Stimulated activated CD8-positive, alpha-beta memory T cell treated with anti-CD3 and anti-CD28 coated beads, Interleukin-4, amount 100 ng/mL, for 48 hours (primary cell): ENCODE results near the gene DERL3.

Source experiments
- DNase-seq: peaks from one replicate; pipeline ENCODE4 v3.0.0-alpha.2; 2020

The DERL3 gene

DNA sequence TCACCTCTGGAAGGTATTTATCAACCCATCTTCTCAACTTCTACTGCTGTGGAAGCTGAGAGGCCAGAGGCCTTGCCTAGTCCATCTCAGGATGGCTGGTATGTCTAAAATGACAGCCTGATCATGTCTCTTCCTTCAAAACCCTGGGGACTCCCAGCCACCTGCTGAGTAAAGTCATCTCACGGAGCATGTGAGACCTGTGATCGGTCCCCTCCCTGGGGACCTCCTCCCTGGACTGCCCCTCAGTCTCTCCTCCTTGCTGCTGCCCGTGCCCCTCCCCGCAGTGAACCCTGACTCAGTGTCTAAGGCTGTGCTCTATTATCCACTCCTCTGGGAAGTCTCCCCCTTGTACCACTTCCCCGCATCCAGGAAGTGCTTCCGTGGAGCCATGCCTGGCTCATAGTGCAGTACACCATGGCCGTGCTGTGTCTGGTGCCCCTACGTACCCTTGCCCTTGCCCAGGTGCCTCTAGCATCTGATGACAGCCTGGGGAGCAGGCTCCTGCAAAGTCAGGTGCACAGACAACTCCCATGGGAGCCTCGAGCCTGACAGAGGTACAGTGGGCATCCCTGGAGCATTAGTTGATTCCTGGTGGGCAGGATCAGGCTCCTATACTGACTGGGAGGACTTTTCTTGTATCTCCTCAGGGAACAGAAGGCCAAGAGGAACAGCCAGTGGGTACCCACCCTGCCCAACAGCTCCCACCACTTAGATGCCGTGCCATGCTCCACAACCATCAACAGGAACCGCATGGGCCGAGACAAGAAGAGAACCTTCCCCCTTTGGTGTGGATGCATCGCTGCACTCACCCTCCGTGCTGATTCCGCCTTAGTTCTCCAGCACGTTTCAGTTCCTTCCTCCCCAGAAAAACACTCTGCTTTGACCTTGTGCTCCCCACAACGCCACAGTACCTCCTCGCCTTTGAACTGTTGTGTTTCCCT, 38.2 kb downstream of the DERL3 start:
- DNase-seq: no peak

DNA sequence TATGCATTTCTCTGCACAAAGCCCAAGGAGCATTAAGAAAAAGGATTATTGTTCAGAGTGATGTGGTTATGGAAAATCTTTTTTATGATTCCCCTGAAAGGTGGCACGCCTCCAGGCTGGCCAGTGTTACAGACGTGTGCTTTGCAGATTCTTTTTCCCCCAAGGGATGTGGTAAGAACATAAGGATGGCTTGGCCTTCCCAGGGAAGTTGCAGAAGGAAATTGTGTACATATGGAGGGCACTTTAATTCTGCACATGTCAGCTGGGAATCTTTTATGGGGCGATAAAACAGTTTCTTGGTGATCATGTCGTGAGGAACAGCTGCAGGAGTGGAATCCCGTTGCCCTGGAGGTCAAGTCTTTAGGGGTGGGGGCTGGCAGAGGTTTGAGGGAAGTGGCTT, 42.3 kb downstream of the DERL3 start:
- no peak for DNase-seq

DNA sequence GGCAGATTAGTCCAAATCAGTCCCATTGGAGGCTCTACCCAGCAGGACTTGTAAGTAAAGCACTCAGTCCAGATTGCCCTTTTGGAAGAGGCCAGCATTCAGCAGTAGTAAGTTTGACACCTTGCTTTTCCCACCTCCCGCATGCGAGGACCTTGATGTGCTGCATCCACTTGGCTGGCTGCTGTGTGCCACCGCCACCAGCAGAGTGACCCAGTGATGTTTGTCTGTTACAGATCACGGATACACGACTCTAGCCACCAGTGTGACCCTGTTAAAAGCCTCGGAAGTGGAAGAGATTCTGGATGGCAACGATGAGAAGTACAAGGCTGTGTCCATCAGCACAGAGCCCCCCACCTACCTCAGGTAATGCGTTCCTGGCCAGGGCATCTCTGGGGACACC, 45.5 kb downstream of the DERL3 start:
- no peak for DNase-seq

DNA sequence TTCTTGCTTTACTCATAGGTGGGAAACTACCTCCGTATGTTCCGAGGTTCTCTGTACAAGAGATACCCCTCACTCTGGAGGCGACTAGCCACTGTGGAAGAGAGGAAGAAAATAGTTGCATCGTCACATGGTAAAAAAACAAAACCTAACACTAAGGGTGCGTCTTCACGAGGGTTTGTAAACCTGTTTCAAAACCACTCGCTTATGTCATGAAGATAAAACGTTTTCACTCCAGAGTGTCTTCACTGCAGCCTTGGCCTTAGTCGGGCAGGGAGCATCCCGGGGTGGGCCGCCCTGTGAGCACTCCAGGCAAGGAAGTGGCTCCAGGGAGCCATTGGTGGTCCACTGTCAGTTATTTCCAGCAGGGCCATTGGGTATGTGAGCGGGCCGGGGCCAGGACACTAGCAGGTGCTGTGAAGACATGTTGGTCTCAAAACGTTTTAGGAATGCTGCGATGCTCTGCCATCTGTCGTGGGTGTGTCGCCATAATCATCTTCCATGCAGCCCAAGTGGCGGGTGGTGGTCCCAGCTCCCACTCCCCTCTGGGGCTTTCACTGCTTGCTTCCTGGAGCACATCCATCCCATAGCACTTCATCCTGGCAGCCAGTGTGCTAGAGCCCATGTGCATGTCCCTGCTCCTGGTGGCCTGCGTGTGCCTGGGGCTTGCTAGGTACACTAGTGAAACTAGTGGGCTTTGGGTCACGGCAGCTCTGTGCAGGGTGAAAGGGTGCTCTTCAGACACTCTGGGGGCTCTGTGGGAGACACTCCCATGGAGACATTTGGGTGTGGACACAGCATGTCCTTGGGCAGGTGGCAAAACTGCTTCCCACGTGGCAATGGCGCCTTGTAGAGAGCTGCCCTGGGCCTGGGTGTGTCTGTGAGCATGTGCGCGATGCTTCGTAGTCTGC, 46.8 kb downstream of the DERL3 start:
- no peak for DNase-seq

DNA sequence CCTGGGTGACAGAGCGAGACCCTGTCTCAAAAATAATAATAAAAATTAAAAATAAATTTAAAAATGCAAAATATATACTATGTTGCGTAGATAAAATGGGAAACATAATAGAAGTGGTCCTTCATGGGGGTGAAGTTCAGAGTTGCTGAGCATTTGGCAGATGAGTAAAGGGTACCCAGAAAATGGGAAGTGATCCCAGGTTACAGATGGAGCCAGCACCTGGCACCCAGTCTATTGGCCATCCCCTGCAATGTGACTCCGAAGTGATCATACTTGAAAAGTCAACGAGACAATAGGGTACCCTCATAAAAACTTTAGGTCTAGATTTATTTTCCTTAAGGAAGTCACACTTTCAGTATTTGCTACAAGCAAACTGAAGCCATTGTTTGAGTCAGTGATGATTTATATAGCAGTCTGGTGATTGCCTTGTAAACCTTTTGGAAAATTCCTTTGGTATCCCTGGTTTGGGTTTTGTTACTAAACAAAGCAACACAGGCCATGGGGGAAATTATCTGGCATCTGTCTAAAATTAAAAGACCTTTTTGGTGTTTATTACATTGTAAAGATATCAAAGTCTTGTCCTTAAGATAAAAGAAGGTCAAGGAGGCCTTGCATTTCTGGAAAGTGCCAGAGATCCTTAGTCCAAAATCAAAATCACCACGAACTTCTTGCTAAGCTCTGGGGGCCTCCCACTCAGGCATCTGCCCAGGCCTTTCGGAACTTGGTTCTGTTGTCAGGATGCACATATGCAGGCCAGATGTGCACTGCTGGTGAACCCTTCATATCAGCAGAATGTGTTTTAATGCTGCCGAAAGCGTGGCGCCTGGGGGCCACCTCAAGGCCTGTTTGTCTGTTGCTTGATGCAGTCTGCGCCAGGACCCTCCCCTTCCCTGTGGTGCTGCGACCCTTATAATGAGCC, 47.7 kb downstream of the DERL3 start:
- DNase-seq: no peak

DNA sequence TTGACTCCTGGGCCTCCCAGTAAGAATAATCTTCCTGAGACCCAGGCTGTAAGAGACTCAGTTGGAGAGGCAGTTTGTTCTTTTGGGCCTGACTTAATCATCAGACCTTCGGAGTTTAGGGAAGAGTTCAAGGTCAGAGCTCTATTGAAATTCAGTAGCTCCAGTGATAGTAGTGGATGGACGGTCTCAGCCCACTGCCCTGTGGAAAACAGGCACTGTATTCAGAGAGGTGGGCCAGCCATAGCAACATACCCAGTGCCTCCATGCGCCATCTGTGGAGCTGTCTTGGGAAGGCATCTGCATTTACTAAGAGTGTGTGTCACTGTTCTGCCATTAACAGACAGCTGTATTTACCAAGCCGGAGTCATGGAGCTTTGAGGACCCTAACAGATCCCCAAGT, 49.2 kb downstream of the DERL3 start:
- no peak for DNase-seq

DNA sequence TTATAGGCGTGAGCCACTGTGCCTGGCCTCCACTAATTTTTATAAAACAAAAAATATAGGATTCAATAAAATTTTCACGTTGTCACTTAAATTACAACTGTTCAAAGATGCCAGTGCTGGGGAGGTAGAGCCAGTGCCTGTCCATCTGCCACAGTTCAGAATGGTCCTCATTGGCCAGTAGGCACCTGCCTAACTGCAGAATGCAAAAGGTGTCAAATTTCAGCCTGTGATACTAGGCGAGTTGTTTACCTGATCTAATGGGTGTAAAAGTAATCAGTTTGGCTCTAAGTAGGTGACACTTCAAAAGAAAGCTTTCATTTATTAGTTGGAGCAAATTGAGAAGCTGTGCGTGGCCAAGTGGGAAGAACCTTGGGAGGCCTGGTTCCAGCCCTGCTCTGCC, 49.7 kb downstream of the DERL3 start:
- no peak for DNase-seq

DNA sequence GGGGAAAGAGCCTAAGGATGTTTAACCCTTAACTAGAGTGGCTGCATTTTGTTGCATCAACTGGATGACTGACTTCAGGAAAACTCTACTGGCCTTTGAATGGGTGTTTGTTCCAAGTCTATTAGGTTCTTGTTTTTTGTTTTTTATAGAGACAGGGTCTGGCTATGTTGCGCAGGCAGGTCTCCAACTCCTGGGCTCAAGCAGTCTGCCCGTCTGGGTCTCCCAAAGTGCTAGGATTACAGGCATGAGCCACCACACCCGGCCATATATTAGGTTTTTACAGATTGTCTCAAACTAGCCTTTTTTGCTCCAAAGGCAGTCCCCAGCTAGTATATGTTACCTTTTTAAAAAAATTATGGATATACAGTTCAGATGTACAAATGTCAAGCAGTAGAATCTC, 50.9 kb downstream of the DERL3 start:
- no peak for DNase-seq

DNA sequence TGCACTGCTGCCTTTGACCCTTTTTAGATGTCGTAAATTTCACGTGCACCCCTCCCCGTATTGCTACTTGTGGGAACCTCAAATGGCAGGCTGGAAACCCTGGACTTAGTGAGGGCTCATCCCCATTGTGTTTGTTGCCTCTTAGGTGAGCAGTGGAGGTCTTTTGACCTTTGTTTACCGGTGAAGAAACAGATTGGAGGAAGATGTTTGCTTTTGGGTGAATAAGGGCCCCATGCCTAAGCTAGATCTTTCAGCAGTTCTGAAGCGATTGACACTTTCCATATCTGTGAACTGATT, 51.3 kb downstream of the DERL3 start:
- no peak for DNase-seq

DNA sequence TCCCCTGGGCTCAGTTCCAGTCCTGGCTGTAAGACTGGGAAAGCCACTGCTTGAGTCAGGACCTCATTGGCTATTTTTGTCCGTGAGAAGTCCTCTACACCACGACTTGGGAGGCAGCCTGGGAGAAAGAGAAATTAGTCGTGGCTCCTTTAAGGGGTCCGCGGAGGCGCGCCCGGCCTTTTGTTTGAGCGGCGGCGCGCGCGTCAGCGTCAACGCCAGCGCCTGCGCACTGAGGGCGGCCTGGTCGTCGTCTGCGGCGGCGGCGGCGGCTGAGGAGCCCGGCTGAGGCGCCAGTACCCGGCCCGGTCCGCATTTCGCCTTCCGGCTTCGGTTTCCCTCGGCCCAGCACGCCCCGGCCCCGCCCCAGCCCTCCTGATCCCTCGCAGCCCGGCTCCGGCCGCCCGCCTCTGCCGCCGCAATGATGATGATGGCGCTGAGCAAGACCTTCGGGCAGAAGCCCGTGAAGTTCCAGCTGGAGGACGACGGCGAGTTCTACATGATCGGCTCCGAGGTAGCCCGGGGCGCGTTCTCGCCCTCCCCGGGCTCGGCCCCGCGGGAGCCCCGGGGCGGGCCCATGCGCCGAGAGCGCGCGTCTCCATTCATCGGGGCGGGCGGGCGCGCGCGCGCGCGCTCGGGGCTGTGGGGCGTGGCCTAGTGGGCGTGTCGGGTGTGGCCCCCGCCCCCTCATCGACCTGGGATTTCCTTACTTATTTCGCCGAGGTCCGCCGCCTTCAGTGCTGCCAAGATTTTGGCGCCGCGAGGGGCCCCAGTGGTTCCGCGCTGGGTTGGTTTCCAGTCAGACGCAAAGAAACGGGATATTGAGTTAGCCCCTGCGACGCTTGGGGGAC, 51.8 kb downstream of the DERL3 start, which contains the start of gene SMARCB1:
Gene SMARCB1, plus strand, starts transcription at position 215 of the 848 bp plus-strand sequence. Its CDS starts 204 bp downstream, at position 419.
- peak; percentile 95 for DNase-seq

DNA sequence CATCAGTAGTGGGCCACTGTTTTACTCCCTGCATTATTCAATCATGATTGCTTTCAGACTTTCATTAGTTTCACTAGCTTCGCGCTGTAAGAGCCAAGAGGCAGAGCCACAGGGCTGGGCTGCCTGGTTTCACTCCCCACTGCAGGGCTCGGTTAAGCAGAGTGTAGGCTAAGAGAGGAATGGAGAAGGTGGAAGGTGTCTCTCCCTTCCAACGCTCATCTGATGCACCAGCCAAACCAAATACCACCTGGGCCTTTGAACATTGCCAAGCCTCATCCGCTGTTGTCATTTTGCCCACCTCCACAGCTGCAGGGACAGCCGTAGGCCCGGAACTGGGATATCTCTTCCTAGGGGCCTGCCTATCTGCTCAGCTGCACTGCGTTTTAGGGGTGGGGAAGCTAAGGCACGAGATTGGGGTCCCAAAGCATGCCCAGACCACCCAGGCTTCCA, 52.5 kb downstream of the DERL3 start:
- no peak for DNase-seq
